Subcutaneous abdominal adipose tissue (tissue), 5 donors: ENCODE data around the gene ARHGEF10L.

ENCODE experiments used
- H3K27ac ChIP-seq: one replicate; pipeline ENCODE4 v1.7.0; 2013; ENCODE audit warnings: low read depth, mild to moderate bottlenecking, inconsistent platforms, low read length, moderate library complexity
- H3K27me3 ChIP-seq, 5 donors: one replicate each; pipeline ENCODE4 v1.7.0; 2013; ENCODE audit warnings: low read length in 5 of 5, inconsistent platforms in 1 of 5; ENCODE audit not compliant: control insufficient read depth in 5 of 5, insufficient read depth in 4 of 5
- H3K36me3 ChIP-seq, 5 donors: one replicate each; pipeline ENCODE4 v1.7.0; 2013; ENCODE audit warnings: low read length in 5 of 5; ENCODE audit not compliant: control insufficient read depth in 5 of 5, insufficient read depth in 5 of 5
- H3K4me1 ChIP-seq, 5 donors: one replicate each; pipeline ENCODE4 v1.7.0; 2013; ENCODE audit warnings: low read length in 5 of 5, mild to moderate bottlenecking in 3 of 5, moderate library complexity in 1 of 5; ENCODE audit not compliant: control insufficient read depth in 5 of 5, insufficient read depth in 5 of 5
- H3K4me3 ChIP-seq, 5 donors: one replicate each; pipeline ENCODE4 v1.7.0; 2013; ENCODE audit warnings: low read length in 5 of 5, low read depth in 1 of 5
- H3K9ac ChIP-seq, 5 donors: one replicate each; pipeline ENCODE4 v1.7.0; 2013; ENCODE audit warnings: low read length in 5 of 5, mild to moderate bottlenecking in 4 of 5, moderate library complexity in 3 of 5
- H3K9me3 ChIP-seq, 5 donors: one replicate each; pipeline ENCODE4 v1.7.0; 2013; ENCODE audit warnings: low read length in 5 of 5; ENCODE audit not compliant: control insufficient read depth in 5 of 5
- donor health status: healthy.
- donor health status: healthy.
- donor health status: healthy.
- donor health status: healthy.
- donor health status: healthy.

The ARHGEF10L gene

GRCh38 chr1:17648457-17649145, 109.1 kb downstream of the ARHGEF10L start:
- Histone ChIP-seq H3K27me3 (no peaks in the 10 kb centered on the region), H3K4me1 (peaks cover 0 to 11% (median 7%) of the 10 kb centered on the region in 5 donors), H3K4me3 (no peak overlapping the region), H3K9ac (no peak overlapping the region), H3K36me3 (peaks cover 0 to 87% (median 61%) of the 10 kb centered on the region in 5 donors), H3K9me3 (no peaks in the 10 kb centered on the region), H3K27ac (no peak overlapping the region)

GRCh38 chr1:17649371-17650106, 110.0 kb downstream of the ARHGEF10L start:
- Histone ChIP-seq H3K27me3 (no peaks in the 10 kb centered on the region), H3K27ac (no peak overlapping the region), H3K9me3 (no peaks in the 10 kb centered on the region), H3K9ac (no peak overlapping the region), H3K4me1 (peaks cover 0 to 11% (median 7%) of the 10 kb centered on the region in 5 donors), H3K36me3 (peaks cover 0 to 87% (median 57%) of the 10 kb centered on the region in 5 donors), H3K4me3 (no peak overlapping the region)

GRCh38 chr1:17653276-17653675, 113.8 kb downstream of the ARHGEF10L start:
- H3K4me3 ChIP-seq, result no peak overlapping the region
- peaks cover 6 to 90% (median 75%) of the 10 kb centered on the region in 5 donors for H3K36me3 ChIP-seq
- H3K9ac ChIP-seq, result no peak overlapping the region
- H3K27me3 ChIP-seq, result no peaks in the 10 kb centered on the region
- no peaks in the 10 kb centered on the region for H3K9me3 ChIP-seq
- no peak overlapping the region for H3K27ac ChIP-seq
- H3K4me1 ChIP-seq, result peaks cover 0 to 8% (median 7%) of the 10 kb centered on the region in 5 donors

- H3K4me3 ChIP-seq, result no peak overlapping the region
- no peaks in the 10 kb centered on the region for H3K27me3 ChIP-seq
- no peaks in the 10 kb centered on the region for H3K9me3 ChIP-seq
- H3K9ac ChIP-seq, result no peak overlapping the region
- peaks cover 0 to 3% (median 1%) of the 10 kb centered on the region in 5 donors for H3K4me1 ChIP-seq
- no peak overlapping the region for H3K27ac ChIP-seq
- H3K36me3 ChIP-seq, result peaks cover 6 to 90% (median 75%) of the 10 kb centered on the region in 5 donors
Measured at GRCh38 chr1:17653728-17654351, 114.3 kb downstream of the ARHGEF10L start.

GRCh38 chr1:17654519-17654918, 115.0 kb downstream of the ARHGEF10L start:
- no peaks in the 10 kb centered on the region for H3K9me3 ChIP-seq
- no peak overlapping the region for H3K27ac ChIP-seq
- H3K36me3 ChIP-seq, result peaks cover 6 to 90% (median 72%) of the 10 kb centered on the region in 5 donors

GRCh38 chr1:17655169-17655568, 115.7 kb downstream of the ARHGEF10L start:
- no peaks in the 10 kb centered on the region for H3K9me3 ChIP-seq
- H3K36me3 ChIP-seq, result peaks cover 6 to 92% (median 77%) of the 10 kb centered on the region in 5 donors
- no peak overlapping the region for H3K9ac ChIP-seq
- no peak overlapping the region for H3K4me3 ChIP-seq
- peaks cover 0 to 5% (median 0%) of the 10 kb centered on the region in 5 donors for H3K4me1 ChIP-seq
- no peaks in the 10 kb centered on the region for H3K27me3 ChIP-seq
- no peak overlapping the region for H3K27ac ChIP-seq

More at GRCh38 chr1:17654519-17654918, 115.0 kb downstream of the ARHGEF10L start:
- H3K4me1 ChIP-seq, result peaks cover 0 to 5% (median 0%) of the 10 kb centered on the region in 5 donors
- H3K4me3 ChIP-seq, result no peak overlapping the region
- H3K9ac ChIP-seq, result no peak overlapping the region
- H3K27me3 ChIP-seq, result no peaks in the 10 kb centered on the region

- Histone ChIP-seq H3K4me3 (no peak overlapping the region), H3K9me3 (no peaks in the 10 kb centered on the region), H3K27ac (no peak overlapping the region), H3K36me3 (peaks cover 6 to 99% (median 79%) of the 10 kb centered on the region in 5 donors), H3K4me1 (peaks cover 0 to 5% (median 0%) of the 10 kb centered on the region in 5 donors), H3K27me3 (no peaks in the 10 kb centered on the region), H3K9ac (no peak overlapping the region)
Measured at GRCh38 chr1:17655922-17656321, 116.4 kb downstream of the ARHGEF10L start.

- Histone ChIP-seq H3K9me3 (no peaks in the 10 kb centered on the region), H3K9ac (no peak overlapping the region), H3K4me1 (peaks cover 0 to 5% (median 0%) of the 10 kb centered on the region in 5 donors), H3K36me3 (peaks cover 6 to 92% (median 71%) of the 10 kb centered on the region in 5 donors), H3K27ac (no peak overlapping the region), H3K27me3 (no peaks in the 10 kb centered on the region), H3K4me3 (no peak overlapping the region)
Measured at GRCh38 chr1:17657436-17657835, 117.9 kb downstream of the ARHGEF10L start.

GRCh38 chr1:17658837-17659236, 119.3 kb downstream of the ARHGEF10L start:
- Histone ChIP-seq H3K9me3 (no peaks in the 10 kb centered on the region), H3K4me3 (no peak overlapping the region), H3K4me1 (peaks cover 0 to 5% (median 0%) of the 10 kb centered on the region in 5 donors), H3K36me3 (peaks cover 6 to 89% (median 71%) of the 10 kb centered on the region in 5 donors), H3K27me3 (no peaks in the 10 kb centered on the region), H3K9ac (no peak overlapping the region), H3K27ac (no peak overlapping the region)
